Measurements from ENCODE around the gene TXNDC9. TPM values are rescaled to one million over a fixed set of nuclear protein-coding genes. Genes with fewer than 3 reads are reported as not detected.

TXNDC9 gene
- total and polyA plus RNA-seq, 2 of the 8 experiments (the other 6 are each of a cell fraction or from before 2014, with no cell fraction given), result 12.9 to 35.6 TPM

GRCh38 chr2:99346218-99346617 lies 10.1 kb upstream of the TXNDC9 start:
- Histone ChIP-seq H3K23ac (ENCODE audit: insufficient read length) (no peak overlapping the region), H3K23me2 (ENCODE audit: low read depth, low read length) (no peaks in the 10 kb centered on the region; the same call in 1 of the 2 replicates), H4K8ac (ENCODE audit: extremely low read depth, insufficient read depth, low read length) (no peak overlapping the region), H3K18ac (ENCODE audit: extremely low read depth, low read length) (no peak overlapping the region), H2BK15ac (ENCODE audit: low read length) (no peak overlapping the region), H3K14ac (ENCODE audit: insufficient read length) (no peak overlapping the region), H2BK12ac (ENCODE audit: low read depth, low read length) (no peak overlapping the region), H3K4me3 (ENCODE audit: extremely low read depth in 1 of 4, insufficient read depth in 2 of 4, low read depth in 3 of 4, low read length in 4 of 4) (no peak overlapping the region), H3K36me3 (ENCODE audit: control insufficient read depth in 2 of 4, insufficient read depth in 4 of 4, low read length in 3 of 4) (no peaks in the 10 kb centered on the region), H2BK120ac (replicated peaks; ENCODE audit: low read depth, low read length) (no peak overlapping the region), H2BK20ac (ENCODE audit: low read length) (no peak overlapping the region), H3K4me1 (replicated peaks in 1 of 4; ENCODE audit: control insufficient read depth in 3 of 4, insufficient read depth in 4 of 4, low read length in 3 of 4) (no peaks in the 10 kb centered on the region), H3K4me2 (ENCODE audit: insufficient read depth in 1 of 2, low read depth in 2 of 2, low read length in 2 of 2) (no peak overlapping the region), H2AFZ (ENCODE audit: low read length) (no peak overlapping the region), H3K56ac (replicated peaks; ENCODE audit: insufficient read length, low read depth, low read length) (no peak overlapping the region), H3K79me2 (ENCODE audit: control insufficient read depth in 1 of 2, insufficient read depth in 2 of 2, low read length in 2 of 2) (peaks cover 32 to 99% of the 10 kb centered on the region in 2 experiments), H3K27ac (ENCODE audit: low read depth, low read length) (no peak overlapping the region), H3K9ac (replicated peaks in 1 of 4; ENCODE audit: extremely low read depth in 1 of 4, low read depth in 3 of 4, low read length in 3 of 4) (no peak overlapping the region), H4K5ac (ENCODE audit: insufficient read length, low read depth, low read length) (no peak overlapping the region), H3K27me3 (replicated peaks in 1 of 4; ENCODE audit: control insufficient read depth in 3 of 4, extremely low read depth in 1 of 4, insufficient read depth in 3 of 4, low read length in 3 of 4) (no peaks in the 10 kb centered on the region), H3K4ac (replicated peaks; ENCODE audit: insufficient read length, low read depth, low read length) (no peak overlapping the region), H3K79me1 (ENCODE audit: low read depth, low read length) (peaks cover 2% of the 10 kb centered on the region; the same call in 1 of the 2 replicates), H4K91ac (replicated peaks; ENCODE audit: insufficient read length, low read length) (no peak overlapping the region), H4K20me1 (replicated peaks in 1 of 2; ENCODE audit: control insufficient read depth in 1 of 2, insufficient read depth in 2 of 2, low read length in 2 of 2) (peaks cover 9% of the 10 kb centered on the region in 2 experiments), H2AK5ac (ENCODE audit: low read depth, low read length) (no peak overlapping the region), H3K9me3 (ENCODE audit: insufficient read depth in 2 of 2, low read depth in 1 of 2, low read length in 1 of 2) (no peaks in the 10 kb centered on the region), H2BK5ac (ENCODE audit: low read depth, low read length) (no peak overlapping the region)
- POLR2A ChIA-PET (ENCODE audit: partially characterized antibody), result interaction anchor here (0.7 to 1.2 kb wide), 2 partner anchors 11 to 57 kb away, joined by 3 read pairs; partner anchors contain the start of gene TXNDC9
- no peak for FAIRE-seq
- CTCF ChIA-PET (ENCODE audit: partially characterized antibody), result interaction anchor here (1.1 kb wide), 1 partner anchor 8 kb away, joined by 3 read pairs; no protein-coding TSS in a partner anchor
- no peak for DNase-seq (ENCODE audit: low read depth in 1 of 2, low spot score in 2 of 2)
- TF ChIP-seq ZNF274 (IDR thresholded peaks at IDR 0.05; ENCODE audit: borderline replicate concordance, extremely low read depth, low read length) (no peak), TAF1 (IDR thresholded peaks at IDR 0.05; ENCODE audit: low read depth, low read length) (no peak), MAFK (IDR thresholded peaks at IDR 0.05; ENCODE audit: low read depth, low read length) (no peak), EGR1 (IDR thresholded peaks at IDR 0.05; ENCODE audit: borderline replicate concordance, low read depth, low read length) (no peak), SP2 (IDR thresholded peaks at IDR 0.05; ENCODE audit: low read length) (no peak)
